GM18519 (cell line): ENCODE data around the gene HOXA6.

Experiments
- ATAC-seq: cut with Tn5 transposase; IDR thresholded peaks from one replicate; pipeline ENCODE4 v1.9.1; 2021; ENCODE audit warnings: mild to moderate bottlenecking, moderate library complexity; ENCODE audit not compliant: unreplicated experiment, low FRiP score

Gene HOXA6

GRCh38 chr7:27163288-27164044 lies 15.9 kb upstream of the HOXA6 start:
- no peak for ATAC-seq

GRCh38 chr7:27162561-27163287 lies 15.2 kb upstream of the HOXA6 start:
- ATAC-seq: no peak

GRCh38 chr7:27161721-27162560 lies 14.4 kb upstream of the HOXA6 start:
- ATAC-seq: no peak

GRCh38 chr7:27161214-27161720 lies 13.7 kb upstream of the HOXA6 start:
- no peak for ATAC-seq

- peak; percentile 39 for ATAC-seq
These were observed 13.1 kb upstream of the HOXA6 start for GRCh38 chr7:27160546-27161213.

GRCh38 chr7:27160145-27160545 lies 12.6 kb upstream of the HOXA6 start:
- ATAC-seq: no peak

GRCh38 chr7:27159266-27160144 lies 11.9 kb upstream of the HOXA6 start:
- no peak for ATAC-seq

GRCh38 chr7:27158436-27159265 lies 11.1 kb upstream of the HOXA6 start:
- ATAC-seq: no peak

- no peak for ATAC-seq
These were observed 10.3 kb upstream of the HOXA6 start for GRCh38 chr7:27157702-27158431.

GRCh38 chr7:27156916-27157701 lies 9.5 kb upstream of the HOXA6 start:
- no peak for ATAC-seq

GRCh38 chr7:27156508-27156898 lies 8.9 kb upstream of the HOXA6 start, which contains the start of gene HOXA7:
TSS of gene HOXA7 (minus strand) at chr7:27156675. CDS start at chr7:27156545, 130 bp downstream.
- ATAC-seq: no peak

GRCh38 chr7:27155816-27156507 lies 8.4 kb upstream of the HOXA6 start:
- no peak for ATAC-seq

GRCh38 chr7:27154901-27155815 lies 7.6 kb upstream of the HOXA6 start:
- ATAC-seq: no peak

GRCh38 chr7:27154369-27154768 lies 6.8 kb upstream of the HOXA6 start:
- no peak for ATAC-seq

- no peak for ATAC-seq
These were observed 6.0 kb upstream of the HOXA6 start for GRCh38 chr7:27153526-27153925.
